GM21528 (cell line): ENCODE measurements around the gene TMEM229A.

ENCODE experiments used
- ATAC-seq: cut with Tn5 transposase; IDR thresholded peaks from one replicate; pipeline ENCODE4 v1.9.1; 2021; ENCODE audit warnings: mild to moderate bottlenecking, moderate library complexity; ENCODE audit not compliant: unreplicated experiment, low FRiP score

TMEM229A gene

DNA sequence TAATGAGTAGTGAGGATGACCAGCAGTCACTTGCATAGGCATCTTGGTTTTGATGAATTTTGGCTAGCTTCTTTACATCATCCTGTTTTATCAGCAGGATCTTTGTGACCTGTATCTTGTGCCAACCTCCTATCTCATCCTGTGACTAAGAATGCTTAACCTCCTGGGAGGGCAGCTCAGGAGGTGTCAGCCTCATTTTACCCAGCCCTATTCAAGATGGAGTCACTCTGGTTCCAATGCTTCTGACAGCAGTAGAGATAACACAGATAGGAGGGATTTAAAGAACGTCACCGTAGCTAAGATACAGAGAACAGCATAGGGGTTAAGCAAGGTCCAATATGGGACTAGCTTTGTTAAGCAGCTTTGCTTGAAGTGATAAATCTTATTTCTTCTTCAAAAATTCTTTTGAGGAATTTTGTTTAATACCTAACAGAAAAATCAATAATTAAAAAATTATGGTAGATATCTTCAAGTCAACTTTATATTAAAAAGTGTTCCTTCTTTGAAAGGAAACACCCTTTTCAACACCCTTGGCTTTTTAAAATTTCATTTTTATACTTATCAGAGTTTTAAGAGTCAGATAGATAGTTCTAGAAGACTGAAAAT lies 39.9 kb downstream of the TMEM229A start:
- no peak for ATAC-seq

DNA sequence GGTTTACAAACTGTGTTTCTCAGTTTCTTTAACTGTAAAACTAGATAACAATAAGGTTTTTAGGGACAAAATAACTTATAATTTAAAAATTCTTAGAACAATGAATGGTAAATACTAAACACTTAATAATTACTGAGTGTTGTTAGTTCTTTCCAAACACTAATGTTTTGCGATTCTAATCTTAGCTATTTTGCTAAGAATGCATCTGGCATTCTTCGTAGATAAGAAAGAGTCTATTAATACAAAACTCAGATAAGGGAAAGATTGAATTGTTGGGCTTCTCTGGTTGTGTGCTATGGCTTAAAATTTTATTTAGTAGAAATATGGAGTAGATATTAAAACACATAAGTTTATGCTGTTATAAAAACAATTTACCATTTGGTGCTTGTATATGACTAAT lies 45.4 kb downstream of the TMEM229A start:
- no peak for ATAC-seq
